ENCODE measurements around the gene ESYT2.

ESYT2 gene

DNA sequence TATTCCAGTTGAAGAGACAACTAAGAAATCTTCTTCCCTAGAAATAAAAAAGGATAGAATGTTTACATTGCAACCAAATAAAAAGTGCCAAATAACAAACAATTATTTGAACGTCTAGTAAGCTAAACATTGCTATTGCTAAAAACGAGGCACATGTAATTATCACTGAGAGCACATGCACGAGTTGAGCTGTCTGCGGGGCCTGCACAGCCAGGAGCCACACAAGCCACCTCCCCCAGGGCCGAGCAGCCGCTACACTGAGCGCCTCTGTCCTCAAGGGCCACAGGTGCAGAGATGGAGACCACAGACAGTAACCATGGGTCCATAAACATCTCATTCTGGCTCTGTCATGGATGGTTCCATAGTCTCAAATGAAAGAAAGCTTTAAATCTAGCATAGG, 141.9 kb downstream of the ESYT2 start:
- DNase-seq, result no peak

DNA sequence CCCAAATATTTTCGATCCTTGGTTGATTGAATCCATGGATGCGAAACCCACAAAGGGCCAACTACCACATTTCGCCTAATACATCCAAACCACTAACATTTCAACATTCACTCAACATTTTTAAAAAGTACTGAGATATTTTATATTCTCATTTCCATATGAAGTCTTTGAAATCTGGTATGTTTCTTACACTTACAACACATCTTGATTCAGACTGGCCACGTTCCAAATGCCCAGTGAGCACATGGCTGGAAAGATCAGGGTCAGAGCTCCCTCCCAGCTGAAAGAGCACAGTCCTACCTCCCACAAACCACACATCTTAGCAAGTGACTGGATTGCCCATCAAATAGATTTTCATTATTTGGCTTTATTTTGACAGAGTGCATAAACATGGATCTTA, 143.6 kb downstream of the ESYT2 start:
- no peak for DNase-seq

DNA sequence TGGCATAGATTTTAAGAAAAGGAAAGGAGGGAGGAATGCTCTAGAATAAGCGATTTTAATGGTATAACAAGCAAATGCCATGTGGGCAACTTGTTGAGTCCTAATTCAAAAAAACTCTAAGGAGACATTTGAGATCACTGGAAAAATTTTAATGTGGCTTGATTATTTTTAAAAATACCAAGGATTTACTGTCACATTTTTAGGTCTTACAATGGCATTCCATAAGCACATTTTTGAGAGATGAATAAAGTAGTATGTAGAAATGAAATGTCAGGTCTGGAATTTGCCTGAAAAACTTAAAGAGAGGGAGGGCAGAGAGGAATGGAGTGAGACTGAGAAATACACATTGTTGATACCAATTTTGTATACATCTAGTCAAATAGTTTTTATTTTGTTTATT, 145.0 kb downstream of the ESYT2 start:
- DNase-seq, result no peak

DNA sequence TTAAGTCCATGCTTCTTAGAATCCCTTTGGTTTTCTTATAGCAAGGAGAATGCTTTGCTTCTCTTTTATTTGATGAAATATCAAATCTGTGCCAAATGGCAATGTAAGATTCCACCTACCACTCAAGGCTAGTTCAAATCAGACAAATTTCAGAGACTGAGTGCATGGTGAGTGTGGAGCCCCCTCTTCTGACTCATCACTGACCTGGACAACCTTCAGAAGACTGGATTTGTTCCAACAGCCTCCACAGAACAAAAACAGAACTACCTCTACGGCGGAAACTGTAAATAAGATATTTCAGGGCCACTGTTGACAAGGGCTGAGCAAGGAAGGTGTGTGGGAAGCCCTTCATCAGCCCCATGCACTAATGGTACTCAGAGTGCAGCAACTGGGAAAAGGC, 145.8 kb downstream of the ESYT2 start:
- no peak for DNase-seq

DNA sequence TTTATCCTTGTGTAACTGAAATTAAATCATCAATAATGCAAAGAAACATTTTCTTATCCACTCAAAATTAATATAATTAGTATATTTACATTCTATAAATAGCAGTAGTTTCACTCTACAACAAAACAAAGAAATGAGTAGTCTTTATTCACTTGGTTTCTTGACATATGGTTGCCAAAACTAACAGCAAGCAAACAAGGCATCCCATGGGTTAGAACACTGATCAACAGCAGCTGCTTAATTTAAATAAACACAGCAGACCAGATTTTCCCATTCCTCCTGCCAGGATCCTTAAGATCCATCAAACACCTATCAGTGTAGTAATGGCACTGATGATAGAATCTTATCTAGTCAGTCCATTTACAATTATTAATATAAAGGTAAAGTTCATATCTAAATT, 146.9 kb downstream of the ESYT2 start:
- no peak for DNase-seq

Measured in NCI-H187 (cell line).